Keratinocyte (primary cell): ENCODE measurements around the gene DENND10. TPM values are rescaled to one million over a fixed set of nuclear protein-coding genes. Genes with fewer than 3 reads are reported as not detected.

Experiments
- DNase-seq: peaks from one replicate; pipeline ENCODE4 v3.0.0-alpha.2; 2011; ENCODE audit warnings: low read depth, missing footprints, low spot score
- FAIRE-seq: peaks from 2 replicates; lab custom pipeline; 2011; peaks lifted over from hg19 to GRCh38; lab: Jason Lieb, UNC
- H2AFZ ChIP-seq: 2 replicates; pipeline ENCODE4 v1.6.0; 2012; ENCODE audit warnings: low read length, control low read depth, inconsistent platforms; ENCODE audit not compliant: control insufficient read depth
- H3K27ac ChIP-seq: 2 replicates; pipeline ENCODE4 v1.5.1; 2011; ENCODE audit warnings: low read length; ENCODE audit not compliant: control insufficient read depth, insufficient read depth
- H3K27me3 ChIP-seq: 3 replicates; pipeline ENCODE4 v1.6.0; 2011; ENCODE audit warnings: low read length; ENCODE audit not compliant: control insufficient read depth, insufficient read depth; ENCODE audit errors: extremely low read depth
- H3K36me3 ChIP-seq, 2 experiments: 2 replicates in 1 of 2; 3 replicates in 1 of 2; pipeline ENCODE4 v1.5.1; 2011; ENCODE audit warnings: low read length in 2 of 2, mild to moderate bottlenecking in 1 of 2; ENCODE audit not compliant: control insufficient read depth in 2 of 2, insufficient read depth in 2 of 2; ENCODE audit errors: extremely low read depth in 1 of 2
- H3K4me1 ChIP-seq: 3 replicates; pipeline ENCODE4 v1.5.1; 2011; ENCODE audit warnings: low read length; ENCODE audit not compliant: control insufficient read depth, insufficient read depth; ENCODE audit errors: extremely low read depth
- H3K4me2 ChIP-seq: 3 replicates; pipeline ENCODE4 v1.6.0; 2011; ENCODE audit warnings: low read depth, low read length; ENCODE audit not compliant: control insufficient read depth, insufficient read depth; ENCODE audit errors: extremely low read depth
- H3K4me3 ChIP-seq, 3 experiments: fragments of 200-600 bp in 1 of 3; sonication (generic) in 1 of 3; 2 replicates in 2 of 3; 3 replicates in 1 of 3; pipeline ENCODE4 v1.5.1; 2011 to 2016; ENCODE audit warnings: low read length in 3 of 3, mild to moderate bottlenecking in 3 of 3, control low read depth in 2 of 3, inconsistent platforms in 1 of 3, low read depth in 1 of 3, mixed read lengths in 1 of 3, mixed run types in 1 of 3, moderate library complexity in 1 of 3; ENCODE audit not compliant: control insufficient read depth in 2 of 3, insufficient read depth in 2 of 3; ENCODE audit errors: extremely low read depth in 1 of 3
- H3K79me2 ChIP-seq: 2 replicates; pipeline ENCODE4 v1.6.0; 2012; ENCODE audit warnings: low read length; ENCODE audit not compliant: control insufficient read depth, insufficient read depth
- H3K9ac ChIP-seq: 3 replicates; pipeline ENCODE4 v1.6.0; 2011; ENCODE audit warnings: low read length; ENCODE audit not compliant: control insufficient read depth, insufficient read depth; ENCODE audit errors: extremely low read depth
- H3K9me1 ChIP-seq: 3 replicates; pipeline ENCODE4 v1.6.0; 2011; ENCODE audit warnings: low read length; ENCODE audit not compliant: control insufficient read depth, insufficient read depth; ENCODE audit errors: extremely low read depth
- H3K9me3 ChIP-seq: 2 replicates; pipeline ENCODE4 v1.5.1; 2012; ENCODE audit warnings: low read depth, low read length; ENCODE audit not compliant: control insufficient read depth
- H4K20me1 ChIP-seq: 3 replicates; pipeline ENCODE4 v1.6.0; 2011; ENCODE audit warnings: low read length; ENCODE audit not compliant: control insufficient read depth, insufficient read depth; ENCODE audit errors: extremely low read depth
- CTCF ChIP-seq, 3 experiments: IDR thresholded peaks in 1 of 3; conservative IDR thresholded peaks in 1 of 3; optimal IDR thresholded peaks in 1 of 3; 2 replicates in 2 of 3; 3 replicates in 1 of 3; pipeline versions ENCODE3 to v1.5.1; 2011; ENCODE audit warnings: low read length in 3 of 3, mild to moderate bottlenecking in 3 of 3, moderate library complexity in 2 of 3, control low read depth in 1 of 3, inconsistent platforms in 1 of 3; ENCODE audit not compliant: insufficient read depth in 2 of 3; ENCODE audit errors: extremely low read depth in 1 of 3
- EZH2 ChIP-seq: IDR thresholded peaks from one replicate; pipeline ENCODE4 v1.6.1; 2012; ENCODE audit warnings: inconsistent platforms, mild to moderate bottlenecking, low read length, moderate library complexity
- dilution Hi-C: fragments of 300-500 bp; cut with MboI; formaldehyde crosslinking; loops from one replicate; pipeline ENCODE4 v1.7.0; 2020; ENCODE audit warnings: low sequenced_read_pairs; ENCODE audit not compliant: extremely low pct_ligation_motif_present
- polyA plus RNA-seq, 5 experiments: library from polyadenylated mRNA; depleted of rRNA in 3 of 5; stranded (reverse) in 3 of 5; stranded (forward) in 1 of 5; unstranded in 1 of 5; fragments of >200 nt; gene quantifications; 1 replicate in 1 of 5; 2 replicates in 3 of 5; 3 replicates in 1 of 5; pipeline versions ENCODE4 v1.2.1 to v1.2.3, GENCODE V29; 2011 to 2012; ENCODE audit warnings: missing spikeins in 2 of 5, low read depth in 1 of 5, low replicate concordance in 1 of 5

DENND10 gene
- polyA plus RNA-seq, 1 donor (not counting 4 experiments of a cell fraction or from before 2014, with no cell fraction given) = 76.5 TPM

GRCh38 chr10:119116326-119116951, 12.5 kb downstream of the DENND10 start:
- Histone ChIP-seq H3K4me1 (no peaks in the 10 kb centered on the region), H3K36me3 (peaks cover 14 to 17% of the 10 kb centered on the region in 2 experiments), H2AFZ (no peak overlapping the region), H3K79me2 (no peaks in the 10 kb centered on the region), H3K9me1 (no peaks in the 10 kb centered on the region), H3K4me3 (no peak overlapping the region), H3K9me3 (no peaks in the 10 kb centered on the region), H3K27me3 (no peaks in the 10 kb centered on the region), H3K27ac (no peak overlapping the region), H3K4me2 (no peak overlapping the region), H4K20me1 (no peaks in the 10 kb centered on the region), H3K9ac (no peak overlapping the region)
- dilution Hi-C loops = no loop called here
- FAIRE-seq (no peak), DNase-seq (no peak)
- TF ChIP-seq EZH2 (no peak), CTCF (optimal IDR thresholded peaks at IDR 0.05 in 1 of 3, IDR thresholded peaks at IDR 0.05 in 1 of 3, conservative IDR thresholded peaks at IDR 0.05 in 1 of 3; ENCODE audit: extremely low read depth in 1 of 3, insufficient read depth in 2 of 3, low read length in 3 of 3) (no peak)

DNA sequence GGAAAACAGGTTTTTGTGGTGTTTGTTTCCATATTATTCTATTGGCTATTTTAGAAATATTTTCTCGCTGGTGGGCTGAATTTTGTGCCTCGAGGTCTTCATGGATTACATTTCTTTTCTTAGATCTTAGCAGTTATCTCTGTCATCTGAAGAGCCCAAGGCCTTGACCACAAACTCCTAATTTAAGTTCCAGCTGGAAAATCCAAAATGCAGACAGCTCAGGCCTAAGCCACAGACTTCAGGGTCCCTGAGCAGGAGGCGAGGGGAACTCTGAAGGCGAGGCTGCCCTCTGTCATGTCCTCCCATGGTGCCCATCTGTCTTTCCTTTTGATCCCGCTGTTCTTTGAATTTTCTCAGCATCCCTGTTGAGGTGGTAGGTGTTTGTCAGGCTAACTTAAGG, 14.3 kb downstream of the DENND10 start:
- Histone ChIP-seq H2AFZ (no peak overlapping the region), H3K9ac (no peak overlapping the region), H3K4me1 (no peaks in the 10 kb centered on the region), H3K4me2 (no peak overlapping the region), H3K79me2 (no peaks in the 10 kb centered on the region), H3K36me3 (peaks cover 14 to 19% of the 10 kb centered on the region in 2 experiments), H3K4me3 (no peak overlapping the region), H3K9me3 (no peaks in the 10 kb centered on the region), H3K27me3 (no peaks in the 10 kb centered on the region), H3K27ac (no peak overlapping the region), H3K9me1 (no peaks in the 10 kb centered on the region), H4K20me1 (no peaks in the 10 kb centered on the region)
- DNase-seq (no peak), FAIRE-seq (no peak)
- dilution Hi-C loops = no loop called here
- TF ChIP-seq EZH2 = no peak
- TF ChIP-seq CTCF (optimal IDR thresholded peaks at IDR 0.05 in 1 of 3, IDR thresholded peaks at IDR 0.05 in 1 of 3, conservative IDR thresholded peaks at IDR 0.05 in 1 of 3; ENCODE audit: extremely low read depth in 1 of 3, insufficient read depth in 2 of 3, low read length in 3 of 3) = no peak
